SK-N-SH treated with all-trans-retinoic acid at 6 μM for 48 hours (cell line): Measurements from ENCODE around the gene TMEM236.

ENCODE experiments used
- ATAC-seq: fragments of 200-7000 bp; cut with Tn5 transposase; 3 replicates; pipeline ENCODE4 v1.9.1; 2020; ENCODE audit warnings: mild to moderate bottlenecking, moderate library complexity
- ARNTL ChIP-seq: fragments of 450-650 bp; formaldehyde crosslinking; IDR thresholded peaks from 2 replicates; pipeline ENCODE4 v1.5.0; 2020; ENCODE audit warnings: low read depth, mild to moderate bottlenecking, moderate library complexity, borderline replicate concordance
- BACH2 ChIP-seq: fragments of 250-450 bp; sonication (Bioruptor Pico); IDR thresholded peaks from 2 replicates; pipeline ENCODE4 v1.9.0; 2021; ENCODE audit warnings: mild to moderate bottlenecking, borderline replicate concordance
- CSDC2 ChIP-seq: fragments of 250-450 bp; sonication (Bioruptor Pico); IDR thresholded peaks from 2 replicates; pipeline ENCODE4 v1.5.0; 2020; ENCODE audit warnings: mild to moderate bottlenecking, moderate library complexity
- CSRNP3 ChIP-seq: fragments of 250-450 bp; sonication (Bioruptor Pico); IDR thresholded peaks from 2 replicates; pipeline ENCODE4 v1.5.1; 2021; ENCODE audit warnings: mild to moderate bottlenecking, moderate library complexity
- ESRRG ChIP-seq: fragments of 250-450 bp; sonication (Bioruptor Pico); IDR thresholded peaks from 2 replicates; pipeline ENCODE4 v1.6.1; 2021; ENCODE audit warnings: mild to moderate bottlenecking
- GLIS3 ChIP-seq: fragments of 250-450 bp; sonication (Bioruptor Pico); IDR thresholded peaks from 2 replicates; pipeline ENCODE4 v1.5.0; 2020; ENCODE audit warnings: mild to moderate bottlenecking, moderate library complexity
- ISL1 ChIP-seq: fragments of 250-450 bp; sonication (Bioruptor Pico); IDR thresholded peaks from 2 replicates; pipeline ENCODE4 v2.1.2; 2022; ENCODE audit warnings: mild to moderate bottlenecking, moderate library complexity
- OSR1 ChIP-seq: fragments of 250-450 bp; sonication (Bioruptor Pico); IDR thresholded peaks from 2 replicates; pipeline ENCODE4 v1.8.0; 2022; ENCODE audit warnings: moderate library complexity, mild to moderate bottlenecking, inconsistent platforms
- PATZ1 ChIP-seq: fragments of 250-450 bp; sonication (Bioruptor Pico); IDR thresholded peaks from 2 replicates; pipeline ENCODE4 v1.8.0; 2020; ENCODE audit warnings: mild to moderate bottlenecking, moderate library complexity, borderline replicate concordance
- POU6F1 ChIP-seq: fragments of 250-450 bp; sonication (Bioruptor Pico); IDR thresholded peaks from 2 replicates; pipeline ENCODE4 v1.8.0; 2021; ENCODE audit warnings: low read depth, mild to moderate bottlenecking, moderate library complexity, borderline replicate concordance
- PPARA ChIP-seq: fragments of 250-450 bp; sonication (Bioruptor Pico); IDR thresholded peaks from 2 replicates; pipeline ENCODE4 v1.5.0; 2020; ENCODE audit warnings: mild to moderate bottlenecking, borderline replicate concordance
- RARB ChIP-seq: fragments of 250-450 bp; sonication (Bioruptor Pico); IDR thresholded peaks from 2 replicates; pipeline ENCODE4 v1.8.0; 2021; ENCODE audit warnings: mild to moderate bottlenecking, moderate library complexity
- SNAI2 ChIP-seq: fragments of 250-450 bp; sonication (Bioruptor Pico); IDR thresholded peaks from 2 replicates; pipeline ENCODE4 v1.5.0; 2020; ENCODE audit warnings: mild to moderate bottlenecking, moderate library complexity
- TCF4 ChIP-seq: fragments of 250-450 bp; sonication (Bioruptor Pico); IDR thresholded peaks from 2 replicates; pipeline ENCODE4 v1.8.0; 2021; ENCODE audit warnings: mild to moderate bottlenecking, moderate library complexity, borderline replicate concordance
- ZC3H10 ChIP-seq: fragments of 250-450 bp; sonication (Bioruptor Pico); IDR thresholded peaks from 2 replicates; pipeline ENCODE4 v1.5.1; 2021; ENCODE audit warnings: mild to moderate bottlenecking, moderate library complexity
- ZFP3 ChIP-seq: fragments of 250-450 bp; sonication (Bioruptor Pico); IDR thresholded peaks from 2 replicates; pipeline ENCODE4 v1.5.0; 2020; ENCODE audit warnings: mild to moderate bottlenecking, moderate library complexity
- ZFP30 ChIP-seq: fragments of 450-650 bp; formaldehyde crosslinking; IDR thresholded peaks from 2 replicates; pipeline ENCODE4 v1.5.0; 2022; ENCODE audit warnings: mild to moderate bottlenecking, moderate library complexity
- ZNF565 ChIP-seq: fragments of 450-650 bp; formaldehyde crosslinking; conservative IDR thresholded peaks from 2 replicates; pipeline ENCODE4 v1.5.0; 2020; ENCODE audit warnings: low read depth, mild to moderate bottlenecking, moderate library complexity
- ZNF70 ChIP-seq: fragments of 450-650 bp; formaldehyde crosslinking; IDR thresholded peaks from 2 replicates; pipeline ENCODE4 v1.5.0; 2020; ENCODE audit warnings: mild to moderate bottlenecking, moderate library complexity
- ZNF8 ChIP-seq: fragments of 450-650 bp; formaldehyde crosslinking; IDR thresholded peaks from 2 replicates; pipeline ENCODE4 v1.5.0; 2020; ENCODE audit warnings: mild to moderate bottlenecking, moderate library complexity
- TF ChIP-seq, protein P1 (sequence below): fragments of 250-450 bp; sonication (Bioruptor Pico); IDR thresholded peaks from 2 replicates; pipeline ENCODE4 v1.5.0; 2020; ENCODE audit warnings: mild to moderate bottlenecking, moderate library complexity

The TMEM236 gene

DNA sequence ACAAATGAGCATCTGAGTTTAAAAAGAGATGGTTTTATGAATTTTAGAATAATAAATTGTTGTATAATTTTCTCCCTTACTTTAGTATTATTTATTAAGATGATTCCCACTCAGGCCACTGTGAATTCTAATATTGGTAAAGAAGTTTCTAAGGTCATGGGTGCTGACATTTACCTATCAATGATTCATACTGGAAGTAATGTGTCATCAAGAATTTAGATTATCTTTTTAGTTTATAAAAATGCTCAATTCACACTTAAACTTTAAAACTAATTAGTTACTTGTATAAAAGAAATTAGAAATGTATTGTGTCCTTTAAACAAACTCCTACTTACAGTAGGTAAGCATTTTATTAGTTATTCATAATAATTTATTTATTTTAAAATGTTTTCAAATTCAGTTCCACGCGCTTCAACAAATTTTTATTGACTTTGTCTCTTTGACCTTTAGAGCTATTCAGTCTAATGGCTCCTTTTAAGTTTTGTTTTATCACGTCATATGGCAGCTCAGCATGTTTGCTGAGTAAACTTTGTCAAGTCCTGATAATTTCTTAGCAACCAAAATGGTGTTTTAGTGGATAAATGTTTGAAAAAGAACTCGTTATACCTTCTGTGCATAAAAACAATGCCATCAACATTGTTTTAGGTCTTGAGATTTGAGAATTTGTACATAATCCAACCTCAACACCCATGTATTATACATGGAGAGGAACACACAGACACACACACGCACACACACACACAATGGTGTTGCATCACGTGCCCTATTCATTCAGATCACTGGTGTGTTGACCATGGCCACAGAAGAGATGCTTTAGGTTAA, 42.0 kb downstream of the TMEM236 start (continued):
- TF ChIP-seq, protein P1, sequence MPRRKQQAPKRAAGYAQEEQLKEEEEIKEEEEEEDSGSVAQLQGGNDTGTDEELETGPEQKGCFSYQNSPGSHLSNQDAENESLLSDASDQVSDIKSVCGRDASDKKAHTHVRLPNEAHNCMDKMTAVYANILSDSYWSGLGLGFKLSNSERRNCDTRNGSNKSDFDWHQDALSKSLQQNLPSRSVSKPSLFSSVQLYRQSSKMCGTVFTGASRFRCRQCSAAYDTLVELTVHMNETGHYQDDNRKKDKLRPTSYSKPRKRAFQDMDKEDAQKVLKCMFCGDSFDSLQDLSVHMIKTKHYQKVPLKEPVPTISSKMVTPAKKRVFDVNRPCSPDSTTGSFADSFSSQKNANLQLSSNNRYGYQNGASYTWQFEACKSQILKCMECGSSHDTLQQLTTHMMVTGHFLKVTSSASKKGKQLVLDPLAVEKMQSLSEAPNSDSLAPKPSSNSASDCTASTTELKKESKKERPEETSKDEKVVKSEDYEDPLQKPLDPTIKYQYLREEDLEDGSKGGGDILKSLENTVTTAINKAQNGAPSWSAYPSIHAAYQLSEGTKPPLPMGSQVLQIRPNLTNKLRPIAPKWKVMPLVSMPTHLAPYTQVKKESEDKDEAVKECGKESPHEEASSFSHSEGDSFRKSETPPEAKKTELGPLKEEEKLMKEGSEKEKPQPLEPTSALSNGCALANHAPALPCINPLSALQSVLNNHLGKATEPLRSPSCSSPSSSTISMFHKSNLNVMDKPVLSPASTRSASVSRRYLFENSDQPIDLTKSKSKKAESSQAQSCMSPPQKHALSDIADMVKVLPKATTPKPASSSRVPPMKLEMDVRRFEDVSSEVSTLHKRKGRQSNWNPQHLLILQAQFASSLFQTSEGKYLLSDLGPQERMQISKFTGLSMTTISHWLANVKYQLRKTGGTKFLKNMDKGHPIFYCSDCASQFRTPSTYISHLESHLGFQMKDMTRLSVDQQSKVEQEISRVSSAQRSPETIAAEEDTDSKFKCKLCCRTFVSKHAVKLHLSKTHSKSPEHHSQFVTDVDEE (CRISPR knock-in tag): no peak
- TF ChIP-seq SNAI2 (no peak), BACH2 (CRISPR knock-in tag) (no peak), CSDC2 (CRISPR knock-in tag) (no peak), PPARA (CRISPR knock-in tag) (no peak), ZC3H10 (CRISPR knock-in tag) (no peak)

- no peak for ATAC-seq
- TF ChIP-seq ISL1 (CRISPR knock-in tag) (no peak), ZFP3 (CRISPR knock-in tag) (no peak), ZC3H10 (CRISPR knock-in tag) (no peak), CSDC2 (CRISPR knock-in tag) (no peak), ARNTL (CRISPR knock-in tag) (no peak), RARB (no peak), ZNF70 (CRISPR knock-in tag) (no peak), TCF4 (no peak), ZNF8 (CRISPR knock-in tag) (no peak), PPARA (CRISPR knock-in tag) (no peak), ZNF565 (CRISPR knock-in tag) (no peak), ESRRG (CRISPR knock-in tag) (no peak), OSR1 (no peak), CSRNP3 (CRISPR knock-in tag) (no peak)
- TF ChIP-seq, all 23 proteins: peak for 0
Observed at GRCh38 chr10:17795083-17795482, 43.1 kb downstream of the TMEM236 start.

GRCh38 chr10:17795813-17796594, 44.0 kb downstream of the TMEM236 start:
- no peak for ATAC-seq
- TF ChIP-seq OSR1 (no peak), BACH2 (CRISPR knock-in tag) (no peak), ZFP30 (CRISPR knock-in tag) (no peak), ZC3H10 (CRISPR knock-in tag) (no peak), ZNF565 (CRISPR knock-in tag) (no peak), GLIS3 (CRISPR knock-in tag) (no peak), ZNF70 (CRISPR knock-in tag) (no peak), ZNF8 (CRISPR knock-in tag) (no peak), CSDC2 (CRISPR knock-in tag) (no peak), PPARA (CRISPR knock-in tag) (no peak), RARB (no peak), ZFP3 (CRISPR knock-in tag) (no peak), POU6F1 (CRISPR knock-in tag) (no peak), ESRRG (CRISPR knock-in tag) (no peak), ARNTL (CRISPR knock-in tag) (no peak), PATZ1 (CRISPR knock-in tag) (no peak), CSRNP3 (CRISPR knock-in tag) (no peak), SNAI2 (no peak)
- TF ChIP-seq, protein P1 (CRISPR knock-in tag): no peak
